Measurements from ENCODE around the gene WHAMM. TPM values are rescaled to one million over a fixed set of nuclear protein-coding genes. Genes with fewer than 3 reads are reported as not detected.

WHAMM gene
- total RNA-seq, 2 experiments from 2014 or later, result 8.6 to 13.6 TPM

DNA sequence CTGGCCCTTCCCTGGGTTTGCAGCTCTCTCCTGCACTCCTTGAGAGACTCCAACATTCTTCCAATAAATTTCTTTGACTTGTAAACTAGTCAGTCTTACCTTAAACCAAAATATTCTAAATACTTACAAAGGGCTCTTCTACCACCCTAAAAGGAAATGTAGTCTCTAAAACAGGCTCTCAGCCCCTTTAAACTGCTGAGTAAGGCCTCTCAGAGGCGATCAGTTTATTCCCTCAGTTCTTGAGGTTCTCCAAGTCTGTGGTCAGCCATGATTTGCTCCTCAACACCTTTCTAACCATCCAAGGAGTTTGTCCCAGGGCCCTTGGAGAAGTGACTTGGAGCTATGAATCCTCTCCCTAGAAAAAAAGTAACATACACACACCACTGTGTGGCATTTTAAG is 64.8 kb downstream of the WHAMM start:
- H3K79me2 ChIP-seq (ENCODE audit: insufficient read depth, low read depth, low read length), result no peaks in the 10 kb centered on the region
- H3K27ac ChIP-seq (ENCODE audit: low read depth, low read length, poor library complexity, severe bottlenecking), result no peak overlapping the region
- H3K36me3 ChIP-seq (ENCODE audit: insufficient read depth, low read length), result no peaks in the 10 kb centered on the region
- H3K4me3 ChIP-seq (ENCODE audit: low read depth, low read length, poor library complexity, severe bottlenecking), result no peak overlapping the region
- H3K9me3 ChIP-seq (ENCODE audit: low read length), result no peaks in the 10 kb centered on the region
- no peak overlapping the region for H3K4me2 ChIP-seq (ENCODE audit: low read length)
- no peak overlapping the region for H2AFZ ChIP-seq (ENCODE audit: low read length)
- CTCF ChIA-PET (ENCODE audit: unreplicated experiment), result no interaction called here
- H4K20me1 ChIP-seq (ENCODE audit: insufficient read depth, low read length), result no peaks in the 10 kb centered on the region
- no TSS peak for BruUV-seq (replicated peaks)
- POLR2A ChIA-PET, result no interaction called here
- TF ChIP-seq EZH2phosphoT487 (IDR thresholded peaks at IDR 0.05; ENCODE audit: borderline replicate concordance, low read depth, low read length), result no peak
- TF ChIP-seq, protein P1, sequence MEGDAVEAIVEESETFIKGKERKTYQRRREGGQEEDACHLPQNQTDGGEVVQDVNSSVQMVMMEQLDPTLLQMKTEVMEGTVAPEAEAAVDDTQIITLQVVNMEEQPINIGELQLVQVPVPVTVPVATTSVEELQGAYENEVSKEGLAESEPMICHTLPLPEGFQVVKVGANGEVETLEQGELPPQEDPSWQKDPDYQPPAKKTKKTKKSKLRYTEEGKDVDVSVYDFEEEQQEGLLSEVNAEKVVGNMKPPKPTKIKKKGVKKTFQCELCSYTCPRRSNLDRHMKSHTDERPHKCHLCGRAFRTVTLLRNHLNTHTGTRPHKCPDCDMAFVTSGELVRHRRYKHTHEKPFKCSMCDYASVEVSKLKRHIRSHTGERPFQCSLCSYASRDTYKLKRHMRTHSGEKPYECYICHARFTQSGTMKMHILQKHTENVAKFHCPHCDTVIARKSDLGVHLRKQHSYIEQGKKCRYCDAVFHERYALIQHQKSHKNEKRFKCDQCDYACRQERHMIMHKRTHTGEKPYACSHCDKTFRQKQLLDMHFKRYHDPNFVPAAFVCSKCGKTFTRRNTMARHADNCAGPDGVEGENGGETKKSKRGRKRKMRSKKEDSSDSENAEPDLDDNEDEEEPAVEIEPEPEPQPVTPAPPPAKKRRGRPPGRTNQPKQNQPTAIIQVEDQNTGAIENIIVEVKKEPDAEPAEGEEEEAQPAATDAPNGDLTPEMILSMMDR (conservative IDR thresholded peaks at IDR 0.05; ENCODE audit: low read length), result no peak
- no peaks in the 10 kb centered on the region for H3K4me1 ChIP-seq (ENCODE audit: insufficient read depth, low read length, poor library complexity, severe bottlenecking)
- no peaks in the 10 kb centered on the region for H3K9me2 ChIP-seq (ENCODE audit: insufficient read depth, low read length)
- intact Hi-C loops (cut with micrococcal nuclease; ENCODE audit: unreplicated experiment), result no loop called here
- DNase-seq (ENCODE audit: low spot score), result no peak

DNA sequence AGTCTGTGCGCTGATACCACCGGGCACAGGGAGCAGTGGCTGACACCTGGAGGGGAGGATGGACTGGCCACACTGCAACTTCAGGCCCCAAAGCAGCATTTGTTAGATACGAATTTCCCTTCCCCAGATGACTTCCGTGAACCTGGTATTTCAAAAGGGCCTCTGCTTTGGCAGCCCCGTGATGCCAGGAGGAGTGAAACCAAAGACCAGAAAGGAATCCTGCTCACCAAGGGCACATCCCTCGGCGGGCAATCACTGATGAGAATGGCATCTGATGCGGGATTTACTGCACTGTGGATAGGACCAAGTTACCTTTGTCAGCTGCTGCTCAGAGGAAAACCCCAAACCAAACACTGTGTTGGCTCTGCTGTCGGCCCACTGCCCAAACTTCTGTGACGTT is 65.5 kb downstream of the WHAMM start:
- intact Hi-C loops (cut with micrococcal nuclease; ENCODE audit: unreplicated experiment), result no loop called here
- H3K36me3 ChIP-seq (ENCODE audit: insufficient read depth, low read length), result no peaks in the 10 kb centered on the region
- no peak overlapping the region for H3K4me2 ChIP-seq (ENCODE audit: low read length)
- H3K27ac ChIP-seq (ENCODE audit: low read depth, low read length, poor library complexity, severe bottlenecking), result no peak overlapping the region
- no peaks in the 10 kb centered on the region for H3K9me3 ChIP-seq (ENCODE audit: low read length)
- BruUV-seq (replicated peaks), result no TSS peak
- no peak overlapping the region for H2AFZ ChIP-seq (ENCODE audit: low read length)
- H3K9me2 ChIP-seq (ENCODE audit: insufficient read depth, low read length), result no peaks in the 10 kb centered on the region
- ChIA-PET CTCF (ENCODE audit: unreplicated experiment) (no interaction called here), POLR2A (no interaction called here)
- H3K4me1 ChIP-seq (ENCODE audit: insufficient read depth, low read length, poor library complexity, severe bottlenecking), result no peaks in the 10 kb centered on the region
- no peaks in the 10 kb centered on the region for H4K20me1 ChIP-seq (ENCODE audit: insufficient read depth, low read length)
- DNase-seq (ENCODE audit: low spot score), result no peak
- no peaks in the 10 kb centered on the region for H3K79me2 ChIP-seq (ENCODE audit: insufficient read depth, low read depth, low read length)
- TF ChIP-seq, protein P1 (conservative IDR thresholded peaks at IDR 0.05; ENCODE audit: low read length), result no peak
- no peak overlapping the region for H3K4me3 ChIP-seq (ENCODE audit: low read depth, low read length, poor library complexity, severe bottlenecking)

DNA sequence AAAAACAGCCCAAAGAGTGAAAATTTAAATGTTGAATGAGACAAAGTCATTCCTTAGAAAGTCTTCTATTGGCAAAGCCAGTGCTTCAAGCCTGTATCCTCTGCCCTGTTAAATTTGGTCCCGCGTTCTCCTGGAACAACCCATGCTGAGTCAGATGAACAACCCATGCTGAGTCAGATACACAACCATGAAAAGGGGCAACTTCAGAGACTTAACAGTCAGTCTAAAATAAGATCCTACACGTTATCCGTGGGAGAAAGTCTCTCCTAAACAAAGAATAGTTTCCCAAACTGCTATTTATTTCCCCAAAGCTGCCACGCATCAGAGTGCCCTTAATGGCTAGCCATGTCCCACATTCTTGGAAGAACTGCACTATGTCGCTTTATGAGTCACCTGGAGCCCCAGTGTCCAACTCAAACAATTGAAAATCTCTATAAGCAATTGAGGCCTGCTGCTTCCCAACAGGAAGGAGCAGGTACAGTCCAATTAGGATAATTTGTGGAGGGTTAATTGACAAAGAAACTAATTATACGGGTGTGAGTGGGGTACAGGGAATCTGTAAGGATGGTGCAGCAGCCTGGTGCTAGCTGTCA is 66.1 kb downstream of the WHAMM start:
- Histone ChIP-seq H3K4me2 (ENCODE audit: low read length) (no peak overlapping the region), H3K9me3 (ENCODE audit: low read length) (no peaks in the 10 kb centered on the region), H3K27ac (ENCODE audit: low read depth, low read length, poor library complexity, severe bottlenecking) (no peak overlapping the region), H3K79me2 (ENCODE audit: insufficient read depth, low read depth, low read length) (no peaks in the 10 kb centered on the region), H2AFZ (ENCODE audit: low read length) (no peak overlapping the region), H3K36me3 (ENCODE audit: insufficient read depth, low read length) (no peaks in the 10 kb centered on the region), H3K4me1 (ENCODE audit: insufficient read depth, low read length, poor library complexity, severe bottlenecking) (no peaks in the 10 kb centered on the region), H3K9me2 (ENCODE audit: insufficient read depth, low read length) (no peaks in the 10 kb centered on the region), H3K4me3 (ENCODE audit: low read depth, low read length, poor library complexity, severe bottlenecking) (no peak overlapping the region), H4K20me1 (ENCODE audit: insufficient read depth, low read length) (no peaks in the 10 kb centered on the region)
- POLR2A ChIA-PET, result interaction anchor here (0.6 to 0.8 kb wide), 2 partner anchors 13 to 175 kb away, joined by 3 read pairs; no protein-coding TSS in a partner anchor
- TF ChIP-seq, protein P1 (conservative IDR thresholded peaks at IDR 0.05; ENCODE audit: low read length), result no peak
- no peak for TF ChIP-seq EZH2phosphoT487 (IDR thresholded peaks at IDR 0.05; ENCODE audit: borderline replicate concordance, low read depth, low read length)
- CTCF ChIA-PET (ENCODE audit: unreplicated experiment), result no interaction called here
- DNase-seq (ENCODE audit: low spot score), result no peak
- intact Hi-C loops (cut with micrococcal nuclease; ENCODE audit: unreplicated experiment), result no loop called here
- no TSS peak for BruUV-seq (replicated peaks)
